SU-DHL-6 (cell line): ENCODE measurements around the gene APLN.

Experiments
- CTCF ChIP-seq: fragments of 200-600 bp; sonication (generic); IDR thresholded peaks from one replicate; pipeline ENCODE4 v1.5.1; 2017; ENCODE audit warnings: antibody characterized with exemption, mild to moderate bottlenecking, low read length, moderate library complexity; ENCODE audit not compliant: insufficient read depth, poor library complexity, severe bottlenecking
- EZH2phosphoT487 ChIP-seq: fragments of 200-600 bp; sonication (generic), shearing (Covaris generic); conservative IDR thresholded peaks from 2 replicates; pipeline ENCODE4 v1.6.1; 2018; ENCODE audit warnings: mild to moderate bottlenecking, antibody characterized with exemption, low read length, moderate library complexity, mixed read lengths

- TF ChIP-seq CTCF (no peak), EZH2phosphoT487 (no peak)
Measured at GRCh38 chrX:129617420-129617819, 37.3 kb downstream of the APLN start.
